Lower leg skin (tissue), 4 donors: Measurements from ENCODE around the gene RPRD1B. TPM values are rescaled to one million over a fixed set of nuclear protein-coding genes. Genes with fewer than 3 reads are reported as not detected.

Experiments
- DNase-seq, 2 donors: peaks; one replicate each; pipeline ENCODE4 v3.0.0-alpha.2; 2019; ENCODE audit warnings: low spot score in 2 of 2
- H3K4me3 ChIP-seq: fragments of 200-600 bp; sonication (generic); 2 replicates; pipeline ENCODE4 v1.5.1; 2017; ENCODE audit warnings: mild to moderate bottlenecking, low read depth; ENCODE audit not compliant: poor library complexity, severe bottlenecking
- POLR2A ChIP-seq, 2 donors: fragments of 450-650 bp; IDR thresholded peaks; one replicate each; pipeline ENCODE4 v1.6.1; 2016 to 2017; ENCODE audit warnings: antibody characterized with exemption in 2 of 2, mild to moderate bottlenecking in 1 of 2, moderate library complexity in 1 of 2
- WGBS, 2 donors: methylation state at CpG; one replicate each; pipeline ENCODE4 v1.1.5; 2018; 5-methylcytosine and 5-hydroxymethylcytosine counted together
- intact Hi-C: fragments of 100-400 bp; cut with DNase I; formaldehyde crosslinking; loops from one replicate; pipeline ENCODE4 v1.15.0; 2023; ENCODE audit warnings: low total_unique reads
- total RNA-seq, 4 donors: library from RNA; depleted of rRNA; stranded (reverse); fragments of >200 nt; gene quantifications; one replicate each; pipeline ENCODE4 v1.1.0, GENCODE V29; 2016
- TF ChIP-seq, protein P1 (sequence below), 3 donors: fragments of 450-650 bp; IDR thresholded peaks; one replicate each; pipeline ENCODE4 v1.5.1; 2016; ENCODE audit warnings: antibody characterized with exemption in 3 of 3, mild to moderate bottlenecking in 3 of 3, moderate library complexity in 2 of 3

RPRD1B gene
- total RNA-seq, 4 donors from 2014 or later: 16.3 to 37.5 (median 22.9) TPM

DNA sequence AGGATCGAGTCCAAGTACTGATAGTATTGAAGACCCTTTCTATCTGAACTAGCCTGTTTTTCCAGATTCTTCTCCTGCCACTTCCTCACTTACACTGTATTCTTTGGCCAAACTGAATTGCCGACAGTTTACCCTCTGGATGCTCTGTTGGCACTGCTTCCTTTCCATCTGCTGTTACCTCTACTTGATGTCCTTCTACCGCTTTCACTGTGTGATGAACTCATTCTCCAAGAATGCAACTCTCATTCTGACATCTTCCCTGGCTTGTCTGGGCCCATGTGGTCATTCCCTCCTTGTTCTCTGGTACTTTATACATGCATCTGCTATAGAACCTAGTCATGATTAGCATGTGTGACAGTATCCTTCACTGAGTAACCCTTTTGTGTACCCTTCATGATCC is 16.3 kb downstream of the RPRD1B start:
- no peak overlapping the region for H3K4me3 ChIP-seq
- 43 to 56% methylated on average over 3 of the region's 3 CpGs for WGBS, 2 donors
- intact Hi-C loops: no loop called here

GRCh38 chr20:38050686-38051085 is 17.1 kb downstream of the RPRD1B start:
- intact Hi-C loops: no loop called here
- 50 to 61% methylated on average over 1 of the region's 1 CpG for WGBS, 2 donors
- H3K4me3 ChIP-seq: no peak overlapping the region

More for the DNA sequence above, 16.3 kb downstream of the RPRD1B start:
- no peak for DNase-seq
- TF ChIP-seq, protein P1, sequence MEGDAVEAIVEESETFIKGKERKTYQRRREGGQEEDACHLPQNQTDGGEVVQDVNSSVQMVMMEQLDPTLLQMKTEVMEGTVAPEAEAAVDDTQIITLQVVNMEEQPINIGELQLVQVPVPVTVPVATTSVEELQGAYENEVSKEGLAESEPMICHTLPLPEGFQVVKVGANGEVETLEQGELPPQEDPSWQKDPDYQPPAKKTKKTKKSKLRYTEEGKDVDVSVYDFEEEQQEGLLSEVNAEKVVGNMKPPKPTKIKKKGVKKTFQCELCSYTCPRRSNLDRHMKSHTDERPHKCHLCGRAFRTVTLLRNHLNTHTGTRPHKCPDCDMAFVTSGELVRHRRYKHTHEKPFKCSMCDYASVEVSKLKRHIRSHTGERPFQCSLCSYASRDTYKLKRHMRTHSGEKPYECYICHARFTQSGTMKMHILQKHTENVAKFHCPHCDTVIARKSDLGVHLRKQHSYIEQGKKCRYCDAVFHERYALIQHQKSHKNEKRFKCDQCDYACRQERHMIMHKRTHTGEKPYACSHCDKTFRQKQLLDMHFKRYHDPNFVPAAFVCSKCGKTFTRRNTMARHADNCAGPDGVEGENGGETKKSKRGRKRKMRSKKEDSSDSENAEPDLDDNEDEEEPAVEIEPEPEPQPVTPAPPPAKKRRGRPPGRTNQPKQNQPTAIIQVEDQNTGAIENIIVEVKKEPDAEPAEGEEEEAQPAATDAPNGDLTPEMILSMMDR (IDR thresholded peaks at IDR 0.05): no peak

DNA sequence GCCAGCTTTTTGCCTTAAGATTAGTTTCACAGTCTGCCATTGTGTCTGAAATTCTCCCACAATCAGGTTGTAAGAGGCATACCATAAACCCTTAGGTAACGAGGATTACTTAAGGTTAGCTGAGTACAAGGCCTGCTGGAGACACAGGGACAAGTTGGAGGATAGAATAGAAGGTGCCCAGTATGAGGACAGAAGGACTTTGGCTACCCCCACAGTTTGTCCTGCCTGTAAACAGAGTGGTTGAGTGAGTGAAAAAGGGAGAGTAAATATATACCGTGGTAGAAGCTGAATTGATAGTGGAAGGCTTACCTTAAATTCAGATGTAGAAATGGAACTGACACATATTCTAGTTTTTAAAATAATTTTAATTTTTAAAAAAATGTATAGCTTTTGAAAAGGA is 19.3 kb downstream of the RPRD1B start:
- WGBS, 2 donors: 92 to 95% methylated on average over 2 of the region's 2 CpGs
- no peak overlapping the region for H3K4me3 ChIP-seq
- DNase-seq: no peak
- TF ChIP-seq POLR2A (IDR thresholded peaks at IDR 0.05): no peak
- TF ChIP-seq, protein P1 (IDR thresholded peaks at IDR 0.05): no peak
- intact Hi-C loops: no loop called here

More at GRCh38 chr20:38050686-38051085, 17.1 kb downstream of the RPRD1B start:
- DNase-seq: no peak
- TF ChIP-seq, protein P1 (IDR thresholded peaks at IDR 0.05): no peak
- no peak for TF ChIP-seq POLR2A (IDR thresholded peaks at IDR 0.05)

- no peak for DNase-seq
- intact Hi-C loops: loop anchor here (5.0 kb wide), 1 partner anchor 168 kb away; no protein-coding TSS in a partner anchor
- WGBS, 2 donors: 89 to 94% methylated on average over 2 of the region's 2 CpGs
- TF ChIP-seq POLR2A (IDR thresholded peaks at IDR 0.05): no peak
- TF ChIP-seq, protein P1 (IDR thresholded peaks at IDR 0.05): no peak
- H3K4me3 ChIP-seq: no peak overlapping the region
Observed at GRCh38 chr20:38054647-38055046, 21.1 kb downstream of the RPRD1B start.

- 47% methylated on average over 4 of the region's 4 CpGs for WGBS, 2 donors
- no peak overlapping the region for H3K4me3 ChIP-seq
- DNase-seq: no peak
- no peak for TF ChIP-seq POLR2A (IDR thresholded peaks at IDR 0.05)
- TF ChIP-seq, protein P1 (IDR thresholded peaks at IDR 0.05): no peak
- intact Hi-C loops: loop anchor here (5.0 kb wide), 1 partner anchor 167 kb away; no protein-coding TSS in a partner anchor
Observed at GRCh38 chr20:38055294-38055693, 21.7 kb downstream of the RPRD1B start.

DNA sequence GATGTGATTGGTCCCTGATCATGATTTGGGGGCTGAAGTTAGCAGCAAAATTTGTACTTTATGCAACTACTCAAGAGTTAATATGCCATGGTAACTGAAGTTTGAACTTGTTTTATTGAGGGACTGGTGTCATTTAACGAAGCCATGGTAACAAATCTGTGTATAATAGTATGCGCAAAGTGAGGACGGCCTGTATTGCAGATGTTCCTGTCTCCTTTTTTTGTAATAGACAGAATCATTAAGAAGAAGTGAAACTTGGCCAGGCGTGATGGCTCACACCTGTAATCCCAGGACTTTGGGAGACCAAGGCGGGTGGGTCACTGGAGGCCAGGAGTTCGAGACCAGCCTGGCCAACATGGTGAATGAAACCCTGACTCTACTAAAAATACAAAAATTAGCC is 22.3 kb downstream of the RPRD1B start:
- H3K4me3 ChIP-seq: no peak overlapping the region
- intact Hi-C loops: loop anchor here (5.0 kb wide), 1 partner anchor 166 kb away; no protein-coding TSS in a partner anchor
- WGBS, 2 donors: 81 to 82% methylated on average over 6 of the region's 6 CpGs
- DNase-seq: no peak
- no peak for TF ChIP-seq POLR2A (IDR thresholded peaks at IDR 0.05)
- TF ChIP-seq, protein P1 (IDR thresholded peaks at IDR 0.05): no peak
